GM21367 (cell line): Measurements from ENCODE around the gene NLRP6.
"Not testable (repeated sequence)": the region's sequence is repeated elsewhere in the genome, so short reads cannot be mapped to it uniquely, and the experiment has no call there.

Source experiments
- ATAC-seq: cut with Tn5 transposase; IDR thresholded peaks from one replicate; pipeline ENCODE4 v1.9.1; 2021; ENCODE audit not compliant: unreplicated experiment

Gene NLRP6

GRCh38 chr11:319121-319887, 41.1 kb downstream of the NLRP6 start:
- peak; percentile 12 for ATAC-seq

- ATAC-seq = not testable (repeated sequence)
Observed at GRCh38 chr11:319888-320273, 41.7 kb downstream of the NLRP6 start.

GRCh38 chr11:324156-324555, 45.9 kb downstream of the NLRP6 start:
- no peak for ATAC-seq

GRCh38 chr11:324593-325517, 46.6 kb downstream of the NLRP6 start:
- ATAC-seq = not testable (repeated sequence)

- no peak for ATAC-seq
Observed at GRCh38 chr11:325796-326591, 47.8 kb downstream of the NLRP6 start.

- ATAC-seq = no peak
Observed at GRCh38 chr11:326592-326841, 48.3 kb downstream of the NLRP6 start.

- peak; percentile 55 for ATAC-seq
Observed at GRCh38 chr11:326842-327580, 48.8 kb downstream of the NLRP6 start.

- no peak for ATAC-seq
Observed at GRCh38 chr11:327581-327923, 49.3 kb downstream of the NLRP6 start.

- no peak for ATAC-seq
Observed at GRCh38 chr11:328012-328411, 49.8 kb downstream of the NLRP6 start.

GRCh38 chr11:328516-329100, 50.4 kb downstream of the NLRP6 start:
- ATAC-seq = not testable (repeated sequence)

GRCh38 chr11:329886-330253, 51.7 kb downstream of the NLRP6 start:
- no peak for ATAC-seq

GRCh38 chr11:330307-330693, 52.1 kb downstream of the NLRP6 start:
- no peak for ATAC-seq

- ATAC-seq = no peak
Observed at GRCh38 chr11:330694-331357, 52.6 kb downstream of the NLRP6 start.

- no peak for ATAC-seq
Observed at GRCh38 chr11:331358-332060, 53.3 kb downstream of the NLRP6 start.

- no peak for ATAC-seq
Observed at GRCh38 chr11:332651-333480, 54.7 kb downstream of the NLRP6 start.

GRCh38 chr11:333616-334263, 55.5 kb downstream of the NLRP6 start:
- not testable (repeated sequence) for ATAC-seq

GRCh38 chr11:334264-334994, 56.2 kb downstream of the NLRP6 start:
- no peak for ATAC-seq
